ENCODE results near the gene CXCR5. TPM values are rescaled to one million over a fixed set of nuclear protein-coding genes. Genes with fewer than 3 reads are reported as not detected.

The CXCR5 gene, protein sequence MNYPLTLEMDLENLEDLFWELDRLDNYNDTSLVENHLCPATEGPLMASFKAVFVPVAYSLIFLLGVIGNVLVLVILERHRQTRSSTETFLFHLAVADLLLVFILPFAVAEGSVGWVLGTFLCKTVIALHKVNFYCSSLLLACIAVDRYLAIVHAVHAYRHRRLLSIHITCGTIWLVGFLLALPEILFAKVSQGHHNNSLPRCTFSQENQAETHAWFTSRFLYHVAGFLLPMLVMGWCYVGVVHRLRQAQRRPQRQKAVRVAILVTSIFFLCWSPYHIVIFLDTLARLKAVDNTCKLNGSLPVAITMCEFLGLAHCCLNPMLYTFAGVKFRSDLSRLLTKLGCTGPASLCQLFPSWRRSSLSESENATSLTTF
- total RNA-seq = not detected

DNA sequence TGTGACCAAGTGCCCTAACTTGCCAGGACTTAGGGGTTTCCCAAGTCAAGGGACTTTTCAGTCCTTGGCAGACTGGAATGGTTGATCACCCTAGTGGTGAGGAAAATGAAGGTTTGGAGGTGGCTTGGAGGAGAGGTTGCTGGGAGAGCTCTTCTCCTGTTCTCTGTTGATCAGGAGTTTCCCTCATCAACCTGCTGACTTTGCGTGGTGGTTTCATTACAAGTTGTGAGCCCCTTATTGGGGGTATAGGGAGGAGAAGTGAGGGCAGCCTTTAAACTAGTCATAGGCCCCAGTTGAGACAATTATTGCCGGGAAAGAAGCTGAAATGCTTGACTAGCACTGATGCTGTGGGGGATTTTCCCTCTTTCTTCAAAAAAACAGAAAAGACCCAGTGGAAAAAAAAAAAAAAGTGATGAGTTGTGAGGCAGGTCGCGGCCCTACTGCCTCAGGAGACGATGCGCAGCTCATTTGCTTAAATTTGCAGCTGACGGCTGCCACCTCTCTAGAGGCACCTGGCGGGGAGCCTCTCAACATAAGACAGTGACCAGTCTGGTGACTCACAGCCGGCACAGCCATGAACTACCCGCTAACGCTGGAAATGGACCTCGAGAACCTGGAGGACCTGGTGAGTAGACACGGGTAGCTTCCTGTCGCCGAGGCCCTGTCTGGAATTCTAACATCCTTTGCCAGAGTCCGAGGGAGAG, at the start of gene CXCR5:
CXCR5 (plus strand) TSS at position 525 of the 704 bp plus-strand sequence; CDS start at position 575, 50 bp downstream.
- intact Hi-C loops (cut with DNase I) = no loop called here
- Histone ChIP-seq H3K4me3 (replicated peaks in 1 of 3) (no peak within 1 kb of the TSS), H3K27me3 (no peaks in the 10 kb centered on the region), H3K36me3 (no peaks in the 10 kb centered on the region), H3K4me1 (peaks cover 0 to 11% of the 10 kb centered on the region in 2 donors), H3K9me3 (no peaks in the 10 kb centered on the region), H3K27ac (no peak within 1 kb of the TSS)
- TF ChIP-seq, protein P1, sequence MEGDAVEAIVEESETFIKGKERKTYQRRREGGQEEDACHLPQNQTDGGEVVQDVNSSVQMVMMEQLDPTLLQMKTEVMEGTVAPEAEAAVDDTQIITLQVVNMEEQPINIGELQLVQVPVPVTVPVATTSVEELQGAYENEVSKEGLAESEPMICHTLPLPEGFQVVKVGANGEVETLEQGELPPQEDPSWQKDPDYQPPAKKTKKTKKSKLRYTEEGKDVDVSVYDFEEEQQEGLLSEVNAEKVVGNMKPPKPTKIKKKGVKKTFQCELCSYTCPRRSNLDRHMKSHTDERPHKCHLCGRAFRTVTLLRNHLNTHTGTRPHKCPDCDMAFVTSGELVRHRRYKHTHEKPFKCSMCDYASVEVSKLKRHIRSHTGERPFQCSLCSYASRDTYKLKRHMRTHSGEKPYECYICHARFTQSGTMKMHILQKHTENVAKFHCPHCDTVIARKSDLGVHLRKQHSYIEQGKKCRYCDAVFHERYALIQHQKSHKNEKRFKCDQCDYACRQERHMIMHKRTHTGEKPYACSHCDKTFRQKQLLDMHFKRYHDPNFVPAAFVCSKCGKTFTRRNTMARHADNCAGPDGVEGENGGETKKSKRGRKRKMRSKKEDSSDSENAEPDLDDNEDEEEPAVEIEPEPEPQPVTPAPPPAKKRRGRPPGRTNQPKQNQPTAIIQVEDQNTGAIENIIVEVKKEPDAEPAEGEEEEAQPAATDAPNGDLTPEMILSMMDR (IDR thresholded peaks at IDR 0.05) = no peak
- no peak for TF ChIP-seq POLR2A (IDR thresholded peaks at IDR 0.05)
- no peak for DNase-seq
- 75 to 79% methylated on average over 16 of the region's 16 CpGs for WGBS, 2 donors

DNA sequence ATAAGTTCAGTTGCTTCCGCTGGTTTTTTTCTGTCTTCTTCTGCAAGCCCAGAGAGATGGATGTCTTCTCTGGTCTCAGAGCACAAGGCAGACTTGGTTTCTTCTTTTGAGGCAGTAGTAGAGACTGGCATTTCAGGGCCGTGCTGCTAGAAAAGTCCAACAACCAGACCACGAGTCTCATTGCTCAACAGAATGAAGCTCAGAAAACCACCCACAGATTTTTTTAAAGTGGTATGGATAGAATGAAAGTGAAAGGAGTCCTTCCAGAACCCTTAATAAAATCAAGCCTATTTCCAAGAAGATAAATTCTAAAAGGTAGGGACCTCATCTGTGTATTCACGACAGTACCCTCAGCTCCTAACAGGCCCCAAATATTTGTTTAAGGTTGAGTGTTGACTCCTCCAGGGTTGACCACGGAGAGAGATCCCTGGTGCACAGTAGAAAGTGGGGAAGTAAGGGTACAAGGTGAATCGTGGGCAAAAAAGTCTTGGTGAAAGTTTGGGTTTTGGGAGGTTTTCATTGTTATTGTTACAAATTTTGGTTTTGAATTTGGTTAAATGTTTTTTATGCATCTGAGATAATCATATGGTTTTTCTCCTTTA, 49.2 kb upstream of the CXCR5 start:
- no peak for TF ChIP-seq POLR2A (IDR thresholded peaks at IDR 0.05)
- TF ChIP-seq, protein P1 (IDR thresholded peaks at IDR 0.05) = no peak
- DNase-seq = no peak

DNA sequence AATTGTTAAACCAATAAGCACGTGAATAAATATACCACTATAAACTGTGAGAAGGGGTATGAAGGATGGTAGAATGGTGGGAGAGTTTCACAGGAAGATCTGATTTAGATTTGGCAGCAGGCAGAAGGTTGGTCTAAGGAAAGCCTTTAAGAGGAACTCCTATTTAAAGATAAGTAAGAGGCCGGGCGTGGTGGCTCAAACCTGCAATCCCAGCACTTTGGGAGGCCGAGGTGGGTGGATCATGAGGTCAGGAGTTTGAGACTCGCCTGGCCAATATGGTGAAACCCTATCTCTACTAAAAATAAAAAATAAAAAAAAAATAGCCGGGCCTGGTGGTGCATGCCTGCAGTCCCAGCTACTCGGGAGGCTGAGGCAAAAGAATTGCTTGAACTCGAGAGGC, 45.8 kb upstream of the CXCR5 start:
- intact Hi-C loops (cut with DNase I) = no loop called here
- Histone ChIP-seq H3K4me1 (no peaks in the 10 kb centered on the region), H3K4me3 (replicated peaks in 1 of 3) (no peak overlapping the region), H3K27ac (no peak overlapping the region), H3K36me3 (no peaks in the 10 kb centered on the region), H3K9me3 (no peaks in the 10 kb centered on the region), H3K27me3 (no peaks in the 10 kb centered on the region)
- no peak for TF ChIP-seq POLR2A (IDR thresholded peaks at IDR 0.05)
- TF ChIP-seq, protein P1 (IDR thresholded peaks at IDR 0.05) = no peak
- no peak for DNase-seq
- 89 to 90% methylated on average over 8 of the region's 8 CpGs for WGBS, 2 donors

More for the DNA sequence above, 49.2 kb upstream of the CXCR5 start:
- no peak overlapping the region for H3K4me3 ChIP-seq (replicated peaks in 1 of 3)
- intact Hi-C loops (cut with DNase I) = no loop called here
- H3K27ac ChIP-seq = no peak overlapping the region
- WGBS, 2 donors = 62 to 70% methylated on average over 6 of the region's 6 CpGs
- no peaks in the 10 kb centered on the region for H3K4me1 ChIP-seq
- H3K9me3 ChIP-seq = no peaks in the 10 kb centered on the region
- H3K36me3 ChIP-seq = no peaks in the 10 kb centered on the region
- H3K27me3 ChIP-seq = no peaks in the 10 kb centered on the region

DNA sequence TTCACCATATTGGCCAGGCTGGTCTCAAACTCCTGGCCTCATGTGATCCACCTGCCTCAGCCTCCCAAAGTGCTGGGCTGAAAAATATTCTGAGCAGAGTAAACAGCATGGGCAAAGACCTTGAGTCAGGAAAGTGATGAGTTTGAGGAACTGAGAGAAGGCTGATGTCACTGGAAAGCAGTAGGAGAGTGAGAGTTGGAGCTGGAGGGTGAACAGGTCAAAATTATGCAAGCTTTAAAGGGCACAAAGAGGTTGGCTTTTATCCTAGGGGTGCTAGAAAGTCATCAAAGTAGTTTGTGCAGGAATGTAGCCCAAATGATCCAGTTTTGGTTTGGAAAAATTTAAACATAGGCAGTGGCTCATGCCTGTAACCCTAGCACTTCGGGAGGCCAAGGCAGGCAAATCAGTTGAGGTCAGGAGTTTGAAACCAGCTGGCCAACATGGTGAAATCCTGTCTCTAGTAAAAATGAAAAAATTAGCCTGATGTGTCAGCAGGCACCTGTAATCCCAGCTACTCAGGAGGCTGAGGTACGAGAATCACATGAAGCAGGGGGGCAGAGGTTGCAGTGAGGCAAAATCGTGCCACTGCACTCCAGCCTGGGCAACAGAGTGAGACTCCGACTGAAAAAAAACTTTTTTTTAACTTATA, 44.7 kb upstream of the CXCR5 start:
- WGBS, 2 donors = 89 to 93% methylated on average over 4 of the region's 4 CpGs
- no peak for TF ChIP-seq POLR2A (IDR thresholded peaks at IDR 0.05)
- TF ChIP-seq, protein P1 (IDR thresholded peaks at IDR 0.05) = no peak
- Histone ChIP-seq H3K27ac (no peak overlapping the region), H3K36me3 (no peaks in the 10 kb centered on the region), H3K4me1 (no peaks in the 10 kb centered on the region), H3K9me3 (no peaks in the 10 kb centered on the region), H3K27me3 (no peaks in the 10 kb centered on the region), H3K4me3 (replicated peaks in 1 of 3) (no peak overlapping the region)
- no peak for DNase-seq
- intact Hi-C loops (cut with DNase I) = no loop called here
